GM12874 (cell line): ENCODE data around the gene PPIL6.

Experiments
- CTCF ChIP-seq: IDR thresholded peaks from 2 replicates; pipeline ENCODE4 v1.5.1; 2011; ENCODE audit warnings: low read depth, mild to moderate bottlenecking, control low read depth, low read length, moderate library complexity; ENCODE audit not compliant: insufficient read depth

The PPIL6 gene

GRCh38 chr6:109480993-109481480 is 40.6 kb upstream of the PPIL6 start:
- TF ChIP-seq CTCF, result no peak

GRCh38 chr6:109478841-109479624 is 38.6 kb upstream of the PPIL6 start:
- TF ChIP-seq CTCF, result no peak

- no peak for TF ChIP-seq CTCF
These were observed 37.9 kb upstream of the PPIL6 start for GRCh38 chr6:109478222-109478805.

GRCh38 chr6:109477725-109478124 is 37.3 kb upstream of the PPIL6 start:
- TF ChIP-seq CTCF, result no peak

- TF ChIP-seq CTCF, result no peak
These were observed 36.8 kb upstream of the PPIL6 start for GRCh38 chr6:109477184-109477583.

GRCh38 chr6:109475625-109476024 is 35.2 kb upstream of the PPIL6 start:
- TF ChIP-seq CTCF, result no peak

- no peak for TF ChIP-seq CTCF
These were observed 34.6 kb upstream of the PPIL6 start for GRCh38 chr6:109474995-109475394.
